Ishikawa (cell line): Measurements from ENCODE around the gene TOMM34.

Experiments
- CEBPB ChIP-seq: IDR thresholded peaks from 2 replicates; pipeline ENCODE4 v1.6.1; 2012
- CREB1 ChIP-seq: IDR thresholded peaks from 2 replicates; pipeline ENCODE4 v1.6.1; 2012; ENCODE audit warnings: low read depth
- EGR1 ChIP-seq: IDR thresholded peaks from 2 replicates; pipeline ENCODE4 v1.6.1; 2012
- EP300 ChIP-seq: IDR thresholded peaks from 2 replicates; pipeline ENCODE4 v1.6.1; 2012; ENCODE audit warnings: borderline replicate concordance
- FOXM1 ChIP-seq: IDR thresholded peaks from 2 replicates; pipeline ENCODE4 v1.6.1; 2012; ENCODE audit warnings: low read depth, borderline replicate concordance
- MAX ChIP-seq: IDR thresholded peaks from 2 replicates; pipeline ENCODE4 v1.6.1; 2012
- NFIC ChIP-seq: IDR thresholded peaks from 2 replicates; pipeline ENCODE4 v1.6.1; 2012
- RAD21 ChIP-seq: IDR thresholded peaks from 2 replicates; pipeline ENCODE4 v1.6.1; 2012; ENCODE audit warnings: low read depth
- REST ChIP-seq: IDR thresholded peaks from 2 replicates; pipeline ENCODE4 v1.6.1; 2012; ENCODE audit warnings: low read depth, mild to moderate bottlenecking
- TAF1 ChIP-seq: IDR thresholded peaks from 2 replicates; pipeline ENCODE4 v1.6.1; 2012; ENCODE audit warnings: low read depth, mild to moderate bottlenecking
- TCF12 ChIP-seq: IDR thresholded peaks from 2 replicates; pipeline ENCODE4 v1.6.1; 2012; ENCODE audit warnings: low read depth
- TEAD4 ChIP-seq: IDR thresholded peaks from 2 replicates; pipeline ENCODE4 v1.6.1; 2012
- USF1 ChIP-seq: IDR thresholded peaks from 2 replicates; pipeline ENCODE4 v1.6.1; 2012
- YY1 ChIP-seq: IDR thresholded peaks from 2 replicates; pipeline ENCODE4 v1.6.1; 2012; ENCODE audit warnings: low read depth
- ZBTB7A ChIP-seq: IDR thresholded peaks from 2 replicates; pipeline ENCODE4 v1.6.1; 2012; ENCODE audit warnings: low read depth

Gene TOMM34

GRCh38 chr20:44945261-44945660 lies 14.9 kb downstream of the TOMM34 start:
- TF ChIP-seq EP300 (no peak), YY1 (no peak)

GRCh38 chr20:44943828-44944227 lies 16.4 kb downstream of the TOMM34 start:
- TF ChIP-seq RAD21 (no peak), REST (no peak), YY1 (no peak), MAX (no peak), EGR1 (no peak), ZBTB7A (no peak), TEAD4 (no peak), TCF12 (no peak), CREB1 (no peak), CEBPB (no peak), EP300 (no peak), USF1 (no peak), FOXM1 (no peak), TAF1 (no peak), NFIC (no peak)

- TF ChIP-seq NFIC: no peak
- TF ChIP-seq TAF1: no peak
- no peak for TF ChIP-seq YY1
- no peak for TF ChIP-seq EGR1
These were observed 17.8 kb downstream of the TOMM34 start for GRCh38 chr20:44942264-44942973.

GRCh38 chr20:44941120-44941691 lies 19.0 kb downstream of the TOMM34 start:
- TF ChIP-seq EP300: no peak
- no peak for TF ChIP-seq CEBPB
- no peak for TF ChIP-seq RAD21
- TF ChIP-seq ZBTB7A: no peak
- TF ChIP-seq YY1: no peak
- no peak for TF ChIP-seq USF1
- TF ChIP-seq NFIC: no peak
- no peak for TF ChIP-seq TCF12
- no peak for TF ChIP-seq EGR1
- TF ChIP-seq TEAD4: no peak
- no peak for TF ChIP-seq CREB1
- no peak for TF ChIP-seq FOXM1
- TF ChIP-seq TAF1: no peak
- no peak for TF ChIP-seq MAX
- TF ChIP-seq REST: no peak

- TF ChIP-seq ZBTB7A: no peak
These were observed 21.6 kb downstream of the TOMM34 start for GRCh38 chr20:44938637-44939036.

- TF ChIP-seq TAF1: no peak
- no peak for TF ChIP-seq CEBPB
- no peak for TF ChIP-seq NFIC
- TF ChIP-seq TCF12: no peak
- no peak for TF ChIP-seq RAD21
- no peak for TF ChIP-seq MAX
- no peak for TF ChIP-seq YY1
- TF ChIP-seq EGR1: no peak
- TF ChIP-seq ZBTB7A: no peak
- no peak for TF ChIP-seq REST
- TF ChIP-seq EP300: no peak
- TF ChIP-seq USF1: no peak
- TF ChIP-seq TEAD4: no peak
- TF ChIP-seq CREB1: no peak
- TF ChIP-seq FOXM1: no peak
These were observed 23.7 kb downstream of the TOMM34 start for GRCh38 chr20:44936510-44936909.
